Sigmoid colon (tissue), 4 donors: ENCODE measurements around the gene NODAL.

Experiments used
- CTCF ChIP-seq, 4 experiments: fragments of 450-650 bp in 3 of 4; fragments of 200-600 bp in 1 of 4; IDR thresholded peaks; one replicate each; pipeline ENCODE4 v1.5.1; 2016 to 2019; ENCODE audit warnings: antibody characterized with exemption in 4 of 4, mild to moderate bottlenecking in 3 of 4, moderate library complexity in 2 of 4
- POLR2A ChIP-seq, 2 donors: fragments of 450-650 bp; IDR thresholded peaks; one replicate each; pipeline ENCODE4 v1.6.1; 2016; ENCODE audit warnings: antibody characterized with exemption in 2 of 2, mild to moderate bottlenecking in 2 of 2, moderate library complexity in 2 of 2
- POLR2AphosphoS5 ChIP-seq, 4 donors: sonication (generic); formaldehyde crosslinking; IDR thresholded peaks; one replicate each; pipeline ENCODE4 v1.6.1; 2017; ENCODE audit warnings: antibody characterized with exemption in 4 of 4

- no peak for TF ChIP-seq CTCF (IDR thresholded peaks at IDR 0.05)
- TF ChIP-seq POLR2A (IDR thresholded peaks at IDR 0.05) = no peak
- TF ChIP-seq POLR2AphosphoS5 (IDR thresholded peaks at IDR 0.05) = no peak
Observed at GRCh38 chr10:70465832-70466231, 24.4 kb upstream of the NODAL start.
